HG03521 (cell line): ENCODE results near the gene RABL6.

Experiments used
- ATAC-seq: cut with Tn5 transposase; IDR thresholded peaks from one replicate; pipeline ENCODE4 v1.9.1; 2021; ENCODE audit warnings: mild to moderate bottlenecking, moderate library complexity; ENCODE audit not compliant: unreplicated experiment

Gene RABL6

GRCh38 chr9:136814725-136815421 is 7.1 kb downstream of the RABL6 start:
- no peak for ATAC-seq

GRCh38 chr9:136815422-136815782 is 7.7 kb downstream of the RABL6 start:
- no peak for ATAC-seq

GRCh38 chr9:136820971-136821825 is 13.4 kb downstream of the RABL6 start:
- no peak for ATAC-seq

- no peak for ATAC-seq
Measured at GRCh38 chr9:136821826-136822544, 14.2 kb downstream of the RABL6 start.

- no peak for ATAC-seq
Measured at GRCh38 chr9:136823136-136824046, 15.6 kb downstream of the RABL6 start.

- ATAC-seq = no peak
Measured at GRCh38 chr9:136824496-136825225, 16.9 kb downstream of the RABL6 start.

GRCh38 chr9:136825295-136826187 is 17.8 kb downstream of the RABL6 start:
- ATAC-seq = no peak

GRCh38 chr9:136826188-136826541 is 18.4 kb downstream of the RABL6 start:
- ATAC-seq = no peak

GRCh38 chr9:136826703-136827582 is 19.2 kb downstream of the RABL6 start:
- no peak for ATAC-seq

- no peak for ATAC-seq
Measured at GRCh38 chr9:136827794-136828473, 20.2 kb downstream of the RABL6 start.

- ATAC-seq = no peak
Measured at GRCh38 chr9:136828474-136829140, 20.9 kb downstream of the RABL6 start.

GRCh38 chr9:136829412-136829811 is 21.7 kb downstream of the RABL6 start:
- no peak for ATAC-seq

GRCh38 chr9:136829981-136830885 is 22.5 kb downstream of the RABL6 start:
- no peak for ATAC-seq

GRCh38 chr9:136831002-136831719 is 23.4 kb downstream of the RABL6 start:
- no peak for ATAC-seq

- ATAC-seq = no peak
Measured at GRCh38 chr9:136831720-136832104, 24.0 kb downstream of the RABL6 start.
